GM12878 (cell line): ENCODE results near the gene ALKBH8. TPM values are rescaled to one million over a fixed set of nuclear protein-coding genes. Genes with fewer than 3 reads are reported as not detected.

ENCODE experiments used
- ATAC-seq: fragments of 200-7000 bp; cut with Tn5 transposase; 3 replicates; pipeline ENCODE4 v1.9.1; 2020; ENCODE audit warnings: mild to moderate bottlenecking, moderate library complexity
- BruUV-seq: library from RNA; stranded (reverse); fragments of 400-500 nt; replicated peaks from 2 replicates; lab custom pipeline; 2021; lab: Mats Ljungman, UMichigan
- CTCF ChIA-PET: fragments of 300-600 bp; sonication (Branson Sonifier 250); formaldehyde crosslinking; extraction: SDS; loops from one replicate; lab custom pipeline; 2021; ENCODE audit warnings: inconsistent platforms; lab: Yijun Ruan, JAX
- POLR2A ChIA-PET: fragments of 350-600 bp; formaldehyde crosslinking; extraction: SDS; loops from one replicate; lab custom pipeline; 2021; ENCODE audit warnings: inconsistent platforms; lab: Charles Lee
- RAD21 ChIA-PET: fragments of 300-600 bp; sonication (Branson Sonifier 250); formaldehyde crosslinking; loops from one replicate; lab custom pipeline; 2023; ENCODE audit warnings: antibody characterized with exemption; ENCODE audit not compliant: unreplicated experiment; lab: Charles Lee
- SMC1A ChIA-PET: fragments of 300-600 bp; sonication (Branson Sonifier 250); formaldehyde crosslinking; loops from one replicate; lab custom pipeline; 2023; ENCODE audit not compliant: unreplicated experiment, uncharacterized antibody; lab: Charles Lee
- DNase-seq: peaks from one replicate; pipeline ENCODE4 v3.0.0-alpha.2; 2011; ENCODE audit warnings: low read depth, low spot score
- FAIRE-seq: peaks from 3 replicates; lab custom pipeline; 2011; peaks lifted over from hg19 to GRCh38; lab: Jason Lieb, UNC
- H2AFZ ChIP-seq: 2 replicates; pipeline ENCODE4 v1.6.0; 2011; ENCODE audit warnings: low read depth, low read length, control low read depth; ENCODE audit not compliant: control insufficient read depth
- H3K27ac ChIP-seq: 2 replicates; pipeline ENCODE4 v1.5.1; 2011; ENCODE audit warnings: control low read depth; ENCODE audit not compliant: control insufficient read depth, insufficient read depth
- H3K27me3 ChIP-seq, 2 experiments: replicated peaks in 1 of 2; 2 replicates each; pipeline versions ENCODE4 v1.6.0 to v1.6.1; 2011; ENCODE audit warnings: low read length in 1 of 2; ENCODE audit not compliant: control insufficient read depth in 2 of 2, insufficient read depth in 2 of 2
- H3K36me3 ChIP-seq, 2 experiments: 2 replicates each; pipeline ENCODE4 v1.5.1; 2011; ENCODE audit warnings: low read length in 1 of 2; ENCODE audit not compliant: control insufficient read depth in 2 of 2, insufficient read depth in 2 of 2
- H3K4me1 ChIP-seq: 2 replicates; pipeline ENCODE4 v1.6.1; 2011; ENCODE audit warnings: mild to moderate bottlenecking, low read length, moderate library complexity, mixed read lengths; ENCODE audit not compliant: control insufficient read depth, insufficient read depth
- H3K4me2 ChIP-seq: 2 replicates; pipeline ENCODE4 v1.6.0; 2011; ENCODE audit warnings: control low read depth; ENCODE audit not compliant: control insufficient read depth, insufficient read depth
- H3K4me3 ChIP-seq: fragments of 200-600 bp; sonication (generic); 2 replicates; pipeline ENCODE4 v1.5.1; 2016
- H3K79me2 ChIP-seq: 2 replicates; pipeline ENCODE4 v1.6.0; 2011; ENCODE audit warnings: low read length; ENCODE audit not compliant: control insufficient read depth, insufficient read depth
- H3K9ac ChIP-seq: 2 replicates; pipeline ENCODE4 v1.8.0; 2011; ENCODE audit warnings: low read length, control low read depth, mixed read lengths; ENCODE audit not compliant: control insufficient read depth, insufficient read depth
- H3K9me3 ChIP-seq: replicated peaks from 3 replicates; pipeline ENCODE4 v1.5.1; 2011; ENCODE audit warnings: mild to moderate bottlenecking, low read length; ENCODE audit not compliant: control insufficient read depth, insufficient read depth
- H4K20me1 ChIP-seq: 2 replicates; pipeline ENCODE4 v1.6.0; 2011; ENCODE audit not compliant: control insufficient read depth, insufficient read depth
- HCFC1 ChIP-seq: fragments of 150-350 bp; IDR thresholded peaks from 2 replicates; pipeline ENCODE4 v1.6.1; 2014; ENCODE audit warnings: low read length
- KAT2A ChIP-seq: conservative IDR thresholded peaks from 2 replicates; pipeline ENCODE4 v1.6.1; 2011; ENCODE audit warnings: low read depth, low read length; ENCODE audit not compliant: control insufficient read depth
- SMARCA5 ChIP-seq: fragments of 450-650 bp; IDR thresholded peaks from 2 replicates; pipeline ENCODE4 v1.6.1; 2017; ENCODE audit warnings: mild to moderate bottlenecking
- WGBS: methylation state at CpG from one replicate; pipeline ENCODE4 v1.1.6; 2016; ENCODE audit warnings: low lambda C conversion rate; ENCODE audit not compliant: insufficient replicate concordance, insufficient coverage; ENCODE audit errors: missing lambda C conversion rate; 5-methylcytosine and 5-hydroxymethylcytosine counted together
- in situ Hi-C: fragments of 300-500 bp; cut with MboI; formaldehyde crosslinking; loops from 9 replicates; pipeline ENCODE4 v1.14.3; 2018; ENCODE audit warnings: mixed read lengths
- intact Hi-C: fragments of 100-400 bp; cut with micrococcal nuclease; formaldehyde crosslinking; loops from one replicate; pipeline ENCODE4 v1.14.2; 2022; ENCODE audit not compliant: unreplicated experiment
- polyA plus RNA-seq, 11 experiments: library from polyadenylated mRNA; depleted of rRNA in 4 of 11; unstranded in 6 of 11; stranded (reverse) in 5 of 11; fragments of >200 nt; fragmentation: Nextera tagmentation in 4 of 11; fragmentation: Illumina TruSeq in 1 of 11; extraction: Ambion mirVana in 4 of 11; extraction: Trizol in 1 of 11; gene quantifications; 1 replicate in 1 of 11; 2 replicates in 10 of 11; pipeline versions ENCODE4 v1.2.1 to v1.2.3, GENCODE V29; 2011 to 2016; ENCODE audit warnings: inconsistent platforms in 2 of 11, missing spikeins in 2 of 11, low read depth in 1 of 11
- total RNA-seq, 4 experiments: library from RNA; depleted of rRNA in 3 of 4; stranded (reverse); fragments of >200 nt in 3 of 4; fragmentation: Illumina TruSeq in 1 of 4; extraction: Trizol in 1 of 4; gene quantifications; 2 replicates each; pipeline versions ENCODE4 v1.2.1 to v1.2.3, GENCODE V29; 2013 to 2021
- TF ChIP-seq, protein P1 (sequence below): IDR thresholded peaks from 2 replicates; pipeline ENCODE4 v1.6.1; 2011; ENCODE audit warnings: low read depth, mild to moderate bottlenecking, low read length, moderate library complexity, borderline replicate concordance; ENCODE audit errors: extremely low read depth

The ALKBH8 gene
- total and polyA plus RNA-seq, 10 of the 15 experiments (the other 5 are each of a cell fraction or from before 2014, with no cell fraction given), result 4.6 to 13.1 (median 9.5) TPM

GRCh38 chr11:107605061-107606006 is 39.8 kb upstream of the ALKBH8 start:
- H3K9ac ChIP-seq, result no peak overlapping the region
- no peaks in the 10 kb centered on the region for H4K20me1 ChIP-seq
- no peak for ATAC-seq
- CTCF ChIA-PET, result interaction anchor here (1.0 to 2.2 kb wide), 4 partner anchors 10 to 84 kb away, joined by 3 to 7 read pairs (median 4); no protein-coding TSS in a partner anchor
- in situ Hi-C loops (no loop called here), intact Hi-C loops (no loop called here)
- no peak overlapping the region for H3K4me3 ChIP-seq
- SMC1A ChIA-PET, result interaction anchor here (1.0 to 1.6 kb wide), 2 partner anchors 42 to 83 kb away, joined by 3 read pairs; no protein-coding TSS in a partner anchor
- RAD21 ChIA-PET, result interaction anchor here (1.2 kb wide), 1 partner anchor 9 kb away, joined by 3 read pairs; no protein-coding TSS in a partner anchor
- peaks cover 0 to 2% of the 10 kb centered on the region in 2 experiments; a peak in 1 of 4 replicates for H3K27me3 ChIP-seq
- no peaks in the 10 kb centered on the region for H3K79me2 ChIP-seq
- FAIRE-seq, result no peak
- POLR2A ChIA-PET, result interaction anchor here (0.6 kb wide), 1 partner anchor 22 kb away, joined by 3 read pairs; no protein-coding TSS in a partner anchor
- WGBS, result 68% methylated on average over 8 of the region's 9 CpGs
- no peaks in the 10 kb centered on the region for H3K9me3 ChIP-seq
- no peak for DNase-seq
- H3K36me3 ChIP-seq, result no peaks in the 10 kb centered on the region
- H2AFZ ChIP-seq, result no peak overlapping the region
- TF ChIP-seq, protein P1, sequence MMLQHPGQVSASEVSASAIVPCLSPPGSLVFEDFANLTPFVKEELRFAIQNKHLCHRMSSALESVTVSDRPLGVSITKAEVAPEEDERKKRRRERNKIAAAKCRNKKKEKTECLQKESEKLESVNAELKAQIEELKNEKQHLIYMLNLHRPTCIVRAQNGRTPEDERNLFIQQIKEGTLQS, result no peak
- TF ChIP-seq SMARCA5, result no peak
- no peak for TF ChIP-seq HCFC1
- no peak for TF ChIP-seq KAT2A
- no TSS peak for BruUV-seq
- H3K4me1 ChIP-seq, result no peaks in the 10 kb centered on the region
- no peak overlapping the region for H3K27ac ChIP-seq
- no peak overlapping the region for H3K4me2 ChIP-seq
